ENCODE measurements around the gene UGT1A1. TPM values are rescaled to one million over a fixed set of nuclear protein-coding genes. Genes with fewer than 3 reads are reported as not detected.

Gene UGT1A1
- total and polyA plus RNA-seq, 2 of the 13 experiments (the other 11 are each of a cell fraction or from before 2014, with no cell fraction given): 0.69 to 0.75 TPM

DNA sequence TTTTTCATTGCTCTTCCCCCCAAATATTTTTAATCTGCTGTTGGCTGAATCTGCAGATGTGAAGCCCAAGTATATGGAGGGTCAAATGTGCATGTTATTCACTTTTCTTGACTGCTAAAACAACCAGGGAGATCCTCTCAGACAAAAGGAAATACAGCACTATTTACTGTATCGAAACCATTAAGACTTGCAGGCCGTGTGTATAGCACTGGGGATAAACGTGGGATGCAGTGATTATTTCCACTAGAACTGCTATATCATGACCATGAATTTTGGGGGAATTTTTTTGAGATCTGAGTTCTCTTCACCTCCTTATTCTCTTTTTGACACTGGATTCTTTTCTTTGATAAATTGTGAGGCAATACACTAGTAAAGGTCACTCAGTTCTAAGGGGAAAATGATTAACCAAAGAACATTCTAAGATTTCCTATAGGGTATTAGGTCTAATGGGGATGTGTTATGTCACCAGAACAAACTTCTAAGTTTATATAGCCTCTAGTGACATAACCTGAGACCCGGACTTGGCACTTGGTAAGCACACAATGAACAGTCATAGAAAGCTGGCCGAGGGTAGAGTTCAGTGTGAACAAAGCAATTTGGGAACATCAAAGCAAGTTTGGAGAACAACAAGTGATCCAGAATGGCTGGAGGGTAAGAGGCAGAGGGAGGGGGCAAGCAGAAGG is 14.9 kb upstream of the UGT1A1 start (continued):
- TF ChIP-seq, protein P1, sequence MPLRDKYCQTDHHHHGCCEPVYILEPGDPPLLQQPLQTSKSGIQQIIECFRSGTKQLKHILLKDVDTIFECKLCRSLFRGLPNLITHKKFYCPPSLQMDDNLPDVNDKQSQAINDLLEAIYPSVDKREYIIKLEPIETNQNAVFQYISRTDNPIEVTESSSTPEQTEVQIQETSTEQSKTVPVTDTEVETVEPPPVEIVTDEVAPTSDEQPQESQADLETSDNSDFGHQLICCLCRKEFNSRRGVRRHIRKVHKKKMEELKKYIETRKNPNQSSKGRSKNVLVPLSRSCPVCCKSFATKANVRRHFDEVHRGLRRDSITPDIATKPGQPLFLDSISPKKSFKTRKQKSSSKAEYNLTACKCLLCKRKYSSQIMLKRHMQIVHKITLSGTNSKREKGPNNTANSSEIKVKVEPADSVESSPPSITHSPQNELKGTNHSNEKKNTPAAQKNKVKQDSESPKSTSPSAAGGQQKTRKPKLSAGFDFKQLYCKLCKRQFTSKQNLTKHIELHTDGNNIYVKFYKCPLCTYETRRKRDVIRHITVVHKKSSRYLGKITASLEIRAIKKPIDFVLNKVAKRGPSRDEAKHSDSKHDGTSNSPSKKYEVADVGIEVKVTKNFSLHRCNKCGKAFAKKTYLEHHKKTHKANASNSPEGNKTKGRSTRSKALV (CRISPR knock-in tag; IDR thresholded peaks at IDR 0.05): no peak; the same call in 1 of the 2 replicates
- TF ChIP-seq ZNF430 (CRISPR knock-in tag; IDR thresholded peaks at IDR 0.05) (peak; percentile 70; the same call in 1 of the 2 replicates), ZNF780A (CRISPR knock-in tag; IDR thresholded peaks at IDR 0.05) (no peak), ZNF30 (CRISPR knock-in tag; IDR thresholded peaks at IDR 0.05) (no peak), RFX5 (IDR thresholded peaks at IDR 0.05; ENCODE audit: low read depth, low read length) (no peak), ZNF557 (CRISPR knock-in tag; IDR thresholded peaks at IDR 0.05) (no peak), JDP2 (CRISPR knock-in tag; IDR thresholded peaks at IDR 0.05; ENCODE audit: borderline replicate concordance) (peak; percentile 76; the same call in 1 of the 2 replicates), ZNF562 (CRISPR knock-in tag; IDR thresholded peaks at IDR 0.05; ENCODE audit: borderline replicate concordance) (peak; percentile 48; the same call in 1 of the 2 replicates), ZNF652 (CRISPR knock-in tag; IDR thresholded peaks at IDR 0.05; ENCODE audit: borderline replicate concordance, low read depth) (peak; percentile 31; the same call in 1 of the 2 replicates), ZNF772 (CRISPR knock-in tag; IDR thresholded peaks at IDR 0.05) (peak; percentile 89), ZSCAN25 (CRISPR knock-in tag; IDR thresholded peaks at IDR 0.05) (0 out of 2 replicates have a peak, but pooled peaks have one; percentile 52), EZH2 (conservative IDR thresholded peaks at IDR 0.05; ENCODE audit: low read depth, low read length) (no peak), KAT7 (CRISPR knock-in tag; IDR thresholded peaks at IDR 0.05; ENCODE audit: borderline replicate concordance) (peak; percentile 41; the same call in 1 of the 2 replicates), ZNF235 (CRISPR knock-in tag; IDR thresholded peaks at IDR 0.05; ENCODE audit: borderline replicate concordance) (0 out of 2 replicates have a peak, but pooled peaks have one; percentile 25), NFYC (CRISPR knock-in tag; IDR thresholded peaks at IDR 0.05) (peak; percentile 58; the same call in 1 of the 2 replicates), XBP1 (CRISPR knock-in tag; IDR thresholded peaks at IDR 0.05) (no peak), NFKB2 (CRISPR knock-in tag; IDR thresholded peaks at IDR 0.05; ENCODE audit: borderline replicate concordance) (no peak), TBX3 (IDR thresholded peaks at IDR 0.05; ENCODE audit: borderline replicate concordance) (peak; percentile 99), NR3C1 (CRISPR knock-in tag; IDR thresholded peaks at IDR 0.05) (no peak)
- TF ChIP-seq, protein P2, sequence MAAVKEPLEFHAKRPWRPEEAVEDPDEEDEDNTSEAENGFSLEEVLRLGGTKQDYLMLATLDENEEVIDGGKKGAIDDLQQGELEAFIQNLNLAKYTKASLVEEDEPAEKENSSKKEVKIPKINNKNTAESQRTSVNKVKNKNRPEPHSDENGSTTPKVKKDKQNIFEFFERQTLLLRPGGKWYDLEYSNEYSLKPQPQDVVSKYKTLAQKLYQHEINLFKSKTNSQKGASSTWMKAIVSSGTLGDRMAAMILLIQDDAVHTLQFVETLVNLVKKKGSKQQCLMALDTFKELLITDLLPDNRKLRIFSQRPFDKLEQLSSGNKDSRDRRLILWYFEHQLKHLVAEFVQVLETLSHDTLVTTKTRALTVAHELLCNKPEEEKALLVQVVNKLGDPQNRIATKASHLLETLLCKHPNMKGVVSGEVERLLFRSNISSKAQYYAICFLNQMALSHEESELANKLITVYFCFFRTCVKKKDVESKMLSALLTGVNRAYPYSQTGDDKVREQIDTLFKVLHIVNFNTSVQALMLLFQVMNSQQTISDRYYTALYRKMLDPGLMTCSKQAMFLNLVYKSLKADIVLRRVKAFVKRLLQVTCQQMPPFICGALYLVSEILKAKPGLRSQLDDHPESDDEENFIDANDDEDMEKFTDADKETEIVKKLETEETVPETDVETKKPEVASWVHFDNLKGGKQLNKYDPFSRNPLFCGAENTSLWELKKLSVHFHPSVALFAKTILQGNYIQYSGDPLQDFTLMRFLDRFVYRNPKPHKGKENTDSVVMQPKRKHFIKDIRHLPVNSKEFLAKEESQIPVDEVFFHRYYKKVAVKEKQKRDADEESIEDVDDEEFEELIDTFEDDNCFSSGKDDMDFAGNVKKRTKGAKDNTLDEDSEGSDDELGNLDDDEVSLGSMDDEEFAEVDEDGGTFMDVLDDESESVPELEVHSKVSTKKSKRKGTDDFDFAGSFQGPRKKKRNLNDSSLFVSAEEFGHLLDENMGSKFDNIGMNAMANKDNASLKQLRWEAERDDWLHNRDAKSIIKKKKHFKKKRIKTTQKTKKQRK (IDR thresholded peaks at IDR 0.05; ENCODE audit: low read length): no peak
- TF ChIP-seq, protein P3, sequence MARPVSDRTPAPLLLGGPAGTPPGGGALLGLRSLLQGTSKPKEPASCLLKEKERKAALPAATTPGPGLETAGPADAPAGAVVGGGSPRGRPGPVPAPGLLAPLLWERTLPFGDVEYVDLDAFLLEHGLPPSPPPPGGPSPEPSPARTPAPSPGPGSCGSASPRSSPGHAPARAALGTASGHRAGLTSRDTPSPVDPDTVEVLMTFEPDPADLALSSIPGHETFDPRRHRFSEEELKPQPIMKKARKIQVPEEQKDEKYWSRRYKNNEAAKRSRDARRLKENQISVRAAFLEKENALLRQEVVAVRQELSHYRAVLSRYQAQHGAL (CRISPR knock-in tag; IDR thresholded peaks at IDR 0.05; ENCODE audit: not compliant biosample characterization): peak; percentile 52
- TF ChIP-seq, protein P4, sequence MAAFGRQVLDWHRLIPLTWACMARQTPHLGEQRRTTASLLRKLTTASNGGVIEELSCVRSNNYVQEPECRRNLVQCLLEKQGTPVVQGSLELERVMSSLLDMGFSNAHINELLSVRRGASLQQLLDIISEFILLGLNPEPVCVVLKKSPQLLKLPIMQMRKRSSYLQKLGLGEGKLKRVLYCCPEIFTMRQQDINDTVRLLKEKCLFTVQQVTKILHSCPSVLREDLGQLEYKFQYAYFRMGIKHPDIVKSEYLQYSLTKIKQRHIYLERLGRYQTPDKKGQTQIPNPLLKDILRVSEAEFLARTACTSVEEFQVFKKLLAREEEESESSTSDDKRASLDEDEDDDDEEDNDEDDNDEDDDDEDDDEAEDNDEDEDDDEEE (CRISPR knock-in tag; IDR thresholded peaks at IDR 0.05): peak; percentile 24; the same call in 1 of the 2 replicates
- TF ChIP-seq, protein P5, sequence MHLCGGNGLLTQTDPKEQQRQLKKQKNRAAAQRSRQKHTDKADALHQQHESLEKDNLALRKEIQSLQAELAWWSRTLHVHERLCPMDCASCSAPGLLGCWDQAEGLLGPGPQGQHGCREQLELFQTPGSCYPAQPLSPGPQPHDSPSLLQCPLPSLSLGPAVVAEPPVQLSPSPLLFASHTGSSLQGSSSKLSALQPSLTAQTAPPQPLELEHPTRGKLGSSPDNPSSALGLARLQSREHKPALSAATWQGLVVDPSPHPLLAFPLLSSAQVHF (CRISPR knock-in tag; IDR thresholded peaks at IDR 0.05): peak; percentile 67; the same call in 1 of the 2 replicates
